GM12878 (cell line): ENCODE measurements around the gene EBF3. TPM values are rescaled to one million over a fixed set of nuclear protein-coding genes. Genes with fewer than 3 reads are reported as not detected.

Experiments
- ATAC-seq: fragments of 200-7000 bp; cut with Tn5 transposase; 3 replicates; pipeline ENCODE4 v1.9.1; 2020; ENCODE audit warnings: mild to moderate bottlenecking, moderate library complexity
- BruUV-seq: library from RNA; stranded (reverse); fragments of 400-500 nt; replicated peaks from 2 replicates; lab custom pipeline; 2021; lab: Mats Ljungman, UMichigan
- CTCF ChIA-PET: fragments of 300-600 bp; sonication (Branson Sonifier 250); formaldehyde crosslinking; extraction: SDS; loops from one replicate; lab custom pipeline; 2021; ENCODE audit warnings: inconsistent platforms; lab: Yijun Ruan, JAX
- POLR2A ChIA-PET: fragments of 350-600 bp; formaldehyde crosslinking; extraction: SDS; loops from one replicate; lab custom pipeline; 2021; ENCODE audit warnings: inconsistent platforms; lab: Charles Lee
- RAD21 ChIA-PET: fragments of 300-600 bp; sonication (Branson Sonifier 250); formaldehyde crosslinking; loops from one replicate; lab custom pipeline; 2023; ENCODE audit warnings: antibody characterized with exemption; ENCODE audit not compliant: unreplicated experiment; lab: Charles Lee
- SMC1A ChIA-PET: fragments of 300-600 bp; sonication (Branson Sonifier 250); formaldehyde crosslinking; loops from one replicate; lab custom pipeline; 2023; ENCODE audit not compliant: unreplicated experiment, uncharacterized antibody; lab: Charles Lee
- DNase-seq: peaks from one replicate; pipeline ENCODE4 v3.0.0-alpha.2; 2011; ENCODE audit warnings: low read depth, low spot score
- FAIRE-seq: peaks from 3 replicates; lab custom pipeline; 2011; peaks lifted over from hg19 to GRCh38; lab: Jason Lieb, UNC
- H2AFZ ChIP-seq: 2 replicates; pipeline ENCODE4 v1.6.0; 2011; ENCODE audit warnings: low read depth, low read length, control low read depth; ENCODE audit not compliant: control insufficient read depth
- H3K27ac ChIP-seq: 2 replicates; pipeline ENCODE4 v1.5.1; 2011; ENCODE audit warnings: control low read depth; ENCODE audit not compliant: control insufficient read depth, insufficient read depth
- H3K27me3 ChIP-seq, 2 experiments: replicated peaks in 1 of 2; 2 replicates each; pipeline versions ENCODE4 v1.6.0 to v1.6.1; 2011; ENCODE audit warnings: low read length in 1 of 2; ENCODE audit not compliant: control insufficient read depth in 2 of 2, insufficient read depth in 2 of 2
- H3K36me3 ChIP-seq, 2 experiments: 2 replicates each; pipeline ENCODE4 v1.5.1; 2011; ENCODE audit warnings: low read length in 1 of 2; ENCODE audit not compliant: control insufficient read depth in 2 of 2, insufficient read depth in 2 of 2
- H3K4me1 ChIP-seq: 2 replicates; pipeline ENCODE4 v1.6.1; 2011; ENCODE audit warnings: mild to moderate bottlenecking, low read length, moderate library complexity, mixed read lengths; ENCODE audit not compliant: control insufficient read depth, insufficient read depth
- H3K4me2 ChIP-seq: 2 replicates; pipeline ENCODE4 v1.6.0; 2011; ENCODE audit warnings: control low read depth; ENCODE audit not compliant: control insufficient read depth, insufficient read depth
- H3K4me3 ChIP-seq: fragments of 200-600 bp; sonication (generic); 2 replicates; pipeline ENCODE4 v1.5.1; 2016
- H3K79me2 ChIP-seq: 2 replicates; pipeline ENCODE4 v1.6.0; 2011; ENCODE audit warnings: low read length; ENCODE audit not compliant: control insufficient read depth, insufficient read depth
- H3K9ac ChIP-seq: 2 replicates; pipeline ENCODE4 v1.8.0; 2011; ENCODE audit warnings: low read length, control low read depth, mixed read lengths; ENCODE audit not compliant: control insufficient read depth, insufficient read depth
- H3K9me3 ChIP-seq: replicated peaks from 3 replicates; pipeline ENCODE4 v1.5.1; 2011; ENCODE audit warnings: mild to moderate bottlenecking, low read length; ENCODE audit not compliant: control insufficient read depth, insufficient read depth
- H4K20me1 ChIP-seq: 2 replicates; pipeline ENCODE4 v1.6.0; 2011; ENCODE audit not compliant: control insufficient read depth, insufficient read depth
- BCL11A ChIP-seq: IDR thresholded peaks from 2 replicates; pipeline ENCODE4 v1.6.1; 2011; ENCODE audit warnings: low read depth, low read length
- CEBPZ ChIP-seq: fragments of 150-350 bp; IDR thresholded peaks from 2 replicates; pipeline ENCODE4 v1.6.1; 2016; ENCODE audit warnings: low read depth, low read length
- CHD1 ChIP-seq: IDR thresholded peaks from 2 replicates; pipeline ENCODE4 v1.6.1; 2012; ENCODE audit warnings: low read depth, low read length, improper control_type of control experiment
- CREM ChIP-seq: IDR thresholded peaks from 2 replicates; pipeline ENCODE4 v1.6.1; 2014; ENCODE audit warnings: antibody characterized with exemption, low read depth
- ELK1 ChIP-seq: IDR thresholded peaks from 2 replicates; pipeline ENCODE4 v1.6.1; 2012; ENCODE audit warnings: low read depth, low read length, improper control_type of control experiment
- FOS ChIP-seq: IDR thresholded peaks from 3 replicates; pipeline ENCODE4 v1.6.1; 2011; ENCODE audit warnings: borderline replicate concordance; ENCODE audit not compliant: insufficient read length; ENCODE audit errors: extremely low read depth
- GATAD2B ChIP-seq: fragments of 450-650 bp; conservative IDR thresholded peaks from 2 replicates; pipeline ENCODE4 v1.6.1; 2017; ENCODE audit warnings: low read depth, mild to moderate bottlenecking, moderate library complexity
- NR2C1 ChIP-seq: fragments of 450-650 bp; IDR thresholded peaks from 2 replicates; pipeline ENCODE4 v1.6.1; 2017; ENCODE audit warnings: antibody characterized with exemption, mild to moderate bottlenecking, moderate library complexity
- RFX5 ChIP-seq: IDR thresholded peaks from 2 replicates; pipeline ENCODE4 v1.6.1; 2011; ENCODE audit warnings: low read depth, low read length, improper control_type of control experiment
- SMAD5 ChIP-seq: IDR thresholded peaks from 2 replicates; pipeline ENCODE4 v1.6.1; 2016; ENCODE audit warnings: antibody characterized with exemption, low read depth
- TCF12 ChIP-seq: IDR thresholded peaks from 2 replicates; pipeline ENCODE4 v1.6.1; 2011; ENCODE audit warnings: low read depth, mild to moderate bottlenecking, low read length
- TCF7 ChIP-seq: IDR thresholded peaks from 2 replicates; pipeline ENCODE4 v1.6.1; 2014; ENCODE audit warnings: antibody characterized with exemption, borderline replicate concordance
- ZBTB33 ChIP-seq: fragments of 450-650 bp; IDR thresholded peaks from 2 replicates; pipeline ENCODE4 v1.6.1; 2017; ENCODE audit warnings: mild to moderate bottlenecking
- ZBTB40 ChIP-seq: fragments of 450-650 bp; IDR thresholded peaks from 2 replicates; pipeline ENCODE4 v1.6.1; 2016; ENCODE audit warnings: mild to moderate bottlenecking, moderate library complexity, borderline replicate concordance
- ZNF384 ChIP-seq: IDR thresholded peaks from 2 replicates; pipeline ENCODE4 v1.6.1; 2012; ENCODE audit warnings: low read depth, mild to moderate bottlenecking, low read length, improper control_type of control experiment, borderline replicate concordance
- WGBS: methylation state at CpG from one replicate; pipeline ENCODE4 v1.1.6; 2016; ENCODE audit warnings: low lambda C conversion rate; ENCODE audit not compliant: insufficient replicate concordance, insufficient coverage; ENCODE audit errors: missing lambda C conversion rate; 5-methylcytosine and 5-hydroxymethylcytosine counted together
- in situ Hi-C: fragments of 300-500 bp; cut with MboI; formaldehyde crosslinking; loops from 9 replicates; pipeline ENCODE4 v1.14.3; 2018; ENCODE audit warnings: mixed read lengths
- intact Hi-C: fragments of 100-400 bp; cut with micrococcal nuclease; formaldehyde crosslinking; loops from one replicate; pipeline ENCODE4 v1.14.2; 2022; ENCODE audit not compliant: unreplicated experiment
- polyA plus RNA-seq, 11 experiments: library from polyadenylated mRNA; depleted of rRNA in 4 of 11; unstranded in 6 of 11; stranded (reverse) in 5 of 11; fragments of >200 nt; fragmentation: Nextera tagmentation in 4 of 11; fragmentation: Illumina TruSeq in 1 of 11; extraction: Ambion mirVana in 4 of 11; extraction: Trizol in 1 of 11; gene quantifications; 1 replicate in 1 of 11; 2 replicates in 10 of 11; pipeline versions ENCODE4 v1.2.1 to v1.2.3, GENCODE V29; 2011 to 2016; ENCODE audit warnings: inconsistent platforms in 2 of 11, missing spikeins in 2 of 11, low read depth in 1 of 11
- total RNA-seq, 4 experiments: library from RNA; depleted of rRNA in 3 of 4; stranded (reverse); fragments of >200 nt in 3 of 4; fragmentation: Illumina TruSeq in 1 of 4; extraction: Trizol in 1 of 4; gene quantifications; 2 replicates each; pipeline versions ENCODE4 v1.2.1 to v1.2.3, GENCODE V29; 2013 to 2021

The EBF3 gene
- total and polyA plus RNA-seq, 10 of the 15 experiments (the other 5 are each of a cell fraction or from before 2014, with no cell fraction given), result not detected

- no peaks in the 10 kb centered on the region for H3K9me3 ChIP-seq
- CTCF ChIA-PET, result no interaction called here
- WGBS, result 41% methylated on average over 9 of the region's 9 CpGs
- ATAC-seq (no peak), FAIRE-seq (no peak), DNase-seq (no peak)
- RAD21 ChIA-PET, result no interaction called here
- BruUV-seq, result no TSS peak
- no peak overlapping the region for H3K27ac ChIP-seq
- no peaks in the 10 kb centered on the region for H3K4me1 ChIP-seq
- POLR2A ChIA-PET, result no interaction called here
- H3K4me2 ChIP-seq, result no peak overlapping the region
- no peaks in the 10 kb centered on the region for H4K20me1 ChIP-seq
- no peak overlapping the region for H3K9ac ChIP-seq
- no peaks in the 10 kb centered on the region for H3K79me2 ChIP-seq
- TF ChIP-seq TCF7 (no peak), SMAD5 (no peak), CEBPZ (no peak), TCF12 (no peak), ZBTB40 (no peak), ELK1 (no peak), ZNF384 (no peak), BCL11A (no peak), GATAD2B (no peak), RFX5 (no peak), FOS (no peak), CHD1 (no peak), NR2C1 (no peak), CREM (no peak), ZBTB33 (no peak)
- no peak overlapping the region for H2AFZ ChIP-seq
- no peaks in the 10 kb centered on the region for H3K36me3 ChIP-seq
- H3K4me3 ChIP-seq, result no peak overlapping the region
- H3K27me3 ChIP-seq, result no peaks in the 10 kb centered on the region
- SMC1A ChIA-PET, result no interaction called here
- intact Hi-C loops, result no loop called here
- in situ Hi-C loops, result no loop called here
These were observed 103.7 kb downstream of the EBF3 start for GRCh38 chr10:129860396-129860795.
